Prostate gland (tissue), 2 donors: ENCODE data around the gene PLEKHJ1. TPM values are rescaled to one million over a fixed set of nuclear protein-coding genes. Genes with fewer than 3 reads are reported as not detected.

Experiments used
- DNase-seq: peaks from one replicate; pipeline ENCODE4 v3.0.0-alpha.2; 2019; ENCODE audit warnings: low spot score
- H3K27ac ChIP-seq, 2 donors: fragments of 200-600 bp; sonication (generic); 2 replicates each; pipeline ENCODE4 v1.5.1; 2017 to 2019
- H3K27me3 ChIP-seq: fragments of 200-600 bp; sonication (generic); replicated peaks from 2 replicates; pipeline ENCODE4 v1.5.1; 2019; ENCODE audit not compliant: insufficient read depth
- H3K36me3 ChIP-seq, 2 donors: fragments of 200-600 bp; sonication (generic); 1 replicate in 1 of 2; 2 replicates in 1 of 2; pipeline versions ENCODE4 v1.5.1 to v1.8.1; 2017 to 2019
- H3K4me1 ChIP-seq: fragments of 200-600 bp; sonication (generic); replicated peaks from 2 replicates; pipeline ENCODE4 v1.5.1; 2019
- H3K4me3 ChIP-seq, 2 donors: fragments of 200-600 bp; sonication (generic); 2 replicates each; pipeline ENCODE4 v1.5.1; 2017 to 2019
- H3K9me3 ChIP-seq: fragments of 200-600 bp; sonication (generic); 2 replicates; pipeline ENCODE4 v1.5.1; 2017
- POLR2A ChIP-seq: fragments of 450-650 bp; IDR thresholded peaks from one replicate; pipeline ENCODE4 v1.6.1; 2016; ENCODE audit warnings: antibody characterized with exemption, mild to moderate bottlenecking
- POLR2AphosphoS5 ChIP-seq: sonication (generic); formaldehyde crosslinking; IDR thresholded peaks from one replicate; pipeline ENCODE4 v1.6.1; 2017; ENCODE audit warnings: antibody characterized with exemption
- WGBS: methylation state at CpG from one replicate; pipeline ENCODE4 v1.1.5; 2018; 5-methylcytosine and 5-hydroxymethylcytosine counted together
- intact Hi-C: fragments of 100-400 bp; cut with DNase I; formaldehyde crosslinking; loops from one replicate; pipeline ENCODE4 v1.14.2; 2022
- total RNA-seq, 2 donors: library from RNA; depleted of rRNA; stranded (reverse); fragments of >200 nt; gene quantifications; one replicate each; pipeline ENCODE4 v1.1.0, GENCODE V29; 2016
- TF ChIP-seq, protein P1 (sequence below), 4 experiments: fragments of 200-600 bp in 2 of 4; fragments of 450-650 bp in 2 of 4; sonication (generic) in 2 of 4; IDR thresholded peaks; 1 replicate in 3 of 4; 2 replicates in 1 of 4; pipeline ENCODE4 v1.5.1; 2016 to 2019; ENCODE audit warnings: antibody characterized with exemption in 4 of 4, mild to moderate bottlenecking in 2 of 4, moderate library complexity in 2 of 4

The PLEKHJ1 gene
- total RNA-seq, 2 donors from 2014 or later, result 59.4 to 91.7 TPM

DNA sequence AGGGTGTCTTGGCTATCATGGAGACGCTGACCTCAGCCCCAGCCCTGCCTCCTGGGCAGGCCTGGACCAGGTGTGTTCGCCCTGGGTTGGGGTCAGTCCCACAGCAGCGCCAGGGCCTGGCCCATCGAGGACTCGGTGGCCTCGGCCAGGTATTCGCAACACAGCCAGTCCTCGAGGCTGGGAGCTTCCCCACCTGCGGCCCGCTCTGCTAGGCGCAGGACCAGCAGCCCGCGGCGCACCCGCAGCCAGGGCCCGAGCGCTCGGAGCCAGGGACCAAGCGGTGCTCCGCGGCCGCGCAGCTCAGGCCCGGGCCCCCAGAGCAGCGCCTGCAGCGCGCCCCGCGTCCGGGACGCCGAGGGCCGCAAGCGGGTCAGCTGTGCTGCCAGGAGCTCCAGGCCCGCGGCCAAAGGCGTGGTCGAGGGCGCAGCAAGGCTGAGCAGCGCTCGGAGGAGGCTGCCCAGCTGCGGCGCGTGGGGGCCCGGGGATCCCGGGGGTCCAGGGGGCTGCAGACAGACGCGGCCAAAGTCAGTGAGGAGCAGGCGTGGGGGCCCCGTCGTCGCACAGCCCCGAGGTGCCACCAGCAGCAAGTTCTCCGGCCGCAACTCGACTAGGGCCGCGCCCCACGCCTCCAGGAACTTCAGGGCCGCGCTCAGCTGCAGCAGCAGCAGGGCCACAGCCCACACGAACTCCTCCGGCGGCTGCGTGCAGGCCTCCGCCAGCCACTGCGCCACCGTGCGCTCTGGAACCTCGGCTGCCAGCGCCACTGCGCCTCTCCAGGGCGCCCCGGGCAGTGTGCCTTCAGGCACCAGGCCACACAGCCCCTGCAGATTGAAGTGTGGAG lies 39.7 kb upstream of the PLEKHJ1 start:
- H3K4me3 ChIP-seq, result no peak overlapping the region
- no peak for DNase-seq
- no peak for TF ChIP-seq POLR2A
- no peak for TF ChIP-seq POLR2AphosphoS5
- TF ChIP-seq, protein P1, sequence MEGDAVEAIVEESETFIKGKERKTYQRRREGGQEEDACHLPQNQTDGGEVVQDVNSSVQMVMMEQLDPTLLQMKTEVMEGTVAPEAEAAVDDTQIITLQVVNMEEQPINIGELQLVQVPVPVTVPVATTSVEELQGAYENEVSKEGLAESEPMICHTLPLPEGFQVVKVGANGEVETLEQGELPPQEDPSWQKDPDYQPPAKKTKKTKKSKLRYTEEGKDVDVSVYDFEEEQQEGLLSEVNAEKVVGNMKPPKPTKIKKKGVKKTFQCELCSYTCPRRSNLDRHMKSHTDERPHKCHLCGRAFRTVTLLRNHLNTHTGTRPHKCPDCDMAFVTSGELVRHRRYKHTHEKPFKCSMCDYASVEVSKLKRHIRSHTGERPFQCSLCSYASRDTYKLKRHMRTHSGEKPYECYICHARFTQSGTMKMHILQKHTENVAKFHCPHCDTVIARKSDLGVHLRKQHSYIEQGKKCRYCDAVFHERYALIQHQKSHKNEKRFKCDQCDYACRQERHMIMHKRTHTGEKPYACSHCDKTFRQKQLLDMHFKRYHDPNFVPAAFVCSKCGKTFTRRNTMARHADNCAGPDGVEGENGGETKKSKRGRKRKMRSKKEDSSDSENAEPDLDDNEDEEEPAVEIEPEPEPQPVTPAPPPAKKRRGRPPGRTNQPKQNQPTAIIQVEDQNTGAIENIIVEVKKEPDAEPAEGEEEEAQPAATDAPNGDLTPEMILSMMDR (IDR thresholded peaks at IDR 0.05), result no peak
- peaks cover 19% of the 10 kb centered on the region for H3K4me1 ChIP-seq
- WGBS, result 74% methylated on average over 58 of the region's 74 CpGs
- peaks cover 0 to 5% of the 10 kb centered on the region in 2 donors for H3K36me3 ChIP-seq
- intact Hi-C loops, result loop anchor here (5.0 kb wide), 2 partner anchors 41 to 111 kb away; no protein-coding TSS in a partner anchor
- H3K9me3 ChIP-seq, result no peaks in the 10 kb centered on the region
- H3K27ac ChIP-seq, result no peak overlapping the region
- H3K27me3 ChIP-seq, result no peaks in the 10 kb centered on the region

DNA sequence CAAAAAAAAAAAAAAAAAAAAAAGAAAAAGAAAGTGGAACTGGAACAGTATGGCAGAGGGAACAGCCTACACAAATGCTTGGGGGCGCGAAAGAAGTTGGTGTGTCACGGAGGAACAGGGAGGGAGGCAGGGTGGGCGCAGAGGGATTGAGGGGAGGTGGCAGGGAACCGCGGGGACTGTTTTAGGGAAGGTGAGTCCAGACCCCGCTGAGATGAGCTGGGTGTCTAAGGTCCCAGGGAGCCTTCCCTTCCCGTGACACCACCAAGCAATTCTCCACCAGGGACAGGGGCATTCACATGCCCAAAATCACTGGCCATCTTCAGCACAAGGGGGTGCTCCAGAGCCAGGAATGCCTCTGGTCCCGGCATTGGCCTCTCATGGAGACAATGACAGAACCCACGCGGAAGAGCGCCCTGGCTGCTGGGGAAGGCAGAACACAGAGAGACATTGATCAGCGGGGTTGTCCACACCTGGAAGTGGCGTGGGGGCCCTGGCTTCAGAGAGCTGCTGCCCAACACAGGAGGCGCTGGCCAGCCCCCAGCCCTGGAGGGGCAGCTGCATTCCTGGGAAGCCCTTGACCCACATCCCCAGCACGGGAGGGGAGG lies 38.9 kb upstream of the PLEKHJ1 start:
- DNase-seq, result no peak
- no peaks in the 10 kb centered on the region for H3K27me3 ChIP-seq
- WGBS, result 53% methylated on average over 16 of the region's 16 CpGs
- intact Hi-C loops, result loop anchor here (5.0 kb wide), 4 partner anchors 42 to 178 kb away; partner anchors contain the start of genes DOT1L, IZUMO4 and MOB3A
- no peak overlapping the region for H3K27ac ChIP-seq
- peaks cover 0 to 5% of the 10 kb centered on the region in 2 donors for H3K36me3 ChIP-seq
- no peaks in the 10 kb centered on the region for H3K9me3 ChIP-seq
- peaks cover 19% of the 10 kb centered on the region for H3K4me1 ChIP-seq
- H3K4me3 ChIP-seq, result no peak overlapping the region
- TF ChIP-seq POLR2A (no peak), POLR2AphosphoS5 (peak; percentile 6)
- TF ChIP-seq, protein P1 (IDR thresholded peaks at IDR 0.05), result peak in 3 of 4 experiments; percentile 19 to 64 (median 57)

DNA sequence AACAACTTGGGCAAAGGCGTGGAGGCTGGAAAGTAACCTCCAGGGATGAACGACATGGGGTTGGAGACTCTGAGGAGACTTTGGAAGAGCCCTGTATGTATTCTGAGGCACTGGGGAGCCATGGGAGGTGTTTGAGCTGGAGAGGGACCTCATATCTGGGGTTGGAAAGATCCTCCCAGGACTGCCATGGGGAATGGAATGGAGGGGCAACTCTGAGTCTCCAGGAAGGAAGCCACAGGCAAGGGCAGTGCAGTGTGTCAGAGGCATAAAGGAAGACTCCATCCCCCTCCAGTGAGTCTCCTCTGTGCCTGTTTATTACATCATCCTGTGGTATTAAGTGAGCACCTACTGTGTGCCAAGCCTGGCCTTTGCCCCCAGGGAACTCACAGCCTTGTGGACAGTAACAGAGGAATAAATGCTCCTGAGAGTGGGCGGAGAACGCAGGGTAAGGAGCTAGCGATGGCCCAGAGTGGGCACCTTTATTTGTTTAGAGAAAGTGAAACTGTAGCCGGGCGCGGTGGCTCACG lies 38.1 kb upstream of the PLEKHJ1 start:
- Histone ChIP-seq H3K27ac (peak overlapping the region; percentile 50 to 60), H3K4me3 (no peak overlapping the region), H3K4me1 (peaks cover 19% of the 10 kb centered on the region), H3K9me3 (no peaks in the 10 kb centered on the region), H3K27me3 (no peaks in the 10 kb centered on the region), H3K36me3 (peaks cover 0 to 5% of the 10 kb centered on the region in 2 donors)
- TF ChIP-seq POLR2A (no peak), POLR2AphosphoS5 (no peak)
- TF ChIP-seq, protein P1 (IDR thresholded peaks at IDR 0.05), result no peak
- intact Hi-C loops, result loop anchor here (5.0 kb wide), 2 partner anchors 112 to 177 kb away; partner anchors contain the start of genes DOT1L, IZUMO4 and MOB3A
- no peak for DNase-seq
- WGBS, result 88% methylated on average over 9 of the region's 9 CpGs

DNA sequence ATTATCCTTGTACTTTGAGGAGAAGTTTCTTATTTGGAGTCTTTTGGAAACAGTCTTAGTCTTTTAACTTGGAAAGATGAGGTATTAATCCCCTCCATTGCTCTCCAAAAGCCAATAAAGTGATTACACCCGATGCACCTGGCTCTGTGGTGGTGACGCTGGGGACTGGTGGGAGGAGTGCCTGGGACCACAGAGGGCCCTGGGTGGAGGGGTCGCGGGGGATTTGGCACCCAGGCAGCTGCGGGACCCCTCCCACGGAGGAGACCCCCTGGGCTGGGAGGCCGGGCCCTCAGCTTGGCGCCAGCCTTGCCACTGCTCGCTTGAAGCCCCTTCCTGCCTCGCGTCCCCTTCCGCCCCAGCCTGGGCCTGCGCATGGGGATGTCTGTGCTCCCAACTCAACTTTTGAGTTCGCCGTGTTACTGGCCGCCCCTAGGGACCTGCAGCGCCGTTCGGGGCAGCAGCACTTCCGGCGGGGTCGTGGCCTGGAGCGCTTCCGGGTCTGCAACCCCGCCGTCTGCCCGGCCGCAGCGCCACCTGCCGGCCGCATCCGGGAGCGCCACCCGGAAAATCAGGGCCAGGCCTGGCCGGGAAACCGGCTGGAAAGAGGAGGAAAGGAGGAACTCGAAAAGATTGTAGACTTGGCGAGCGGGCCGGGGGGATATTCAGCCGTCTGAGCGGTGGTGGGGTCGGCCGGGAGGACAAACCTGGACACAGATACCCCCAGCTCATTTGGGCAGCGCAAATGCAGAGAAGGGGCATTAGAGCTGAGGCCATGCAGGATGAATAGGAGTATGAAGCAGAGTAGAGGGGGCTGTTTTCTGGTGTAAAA lies 37.4 kb upstream of the PLEKHJ1 start:
- H3K27ac ChIP-seq, result peak overlapping the region; percentile 50 to 60
- no peaks in the 10 kb centered on the region for H3K27me3 ChIP-seq
- intact Hi-C loops, result loop anchor here (2.0 to 5.0 kb wide), 3 partner anchors 37 to 176 kb away; partner anchors contain the start of genes DOT1L, IZUMO4, MOB3A and PLEKHJ1
- peak; percentile 47 for DNase-seq
- peaks cover 0 to 5% of the 10 kb centered on the region in 2 donors for H3K36me3 ChIP-seq
- peaks cover 19% of the 10 kb centered on the region for H3K4me1 ChIP-seq
- H3K4me3 ChIP-seq, result peak overlapping the region in 1 of 2 donors; percentile 15
- WGBS, result 13% methylated on average over 44 of the region's 45 CpGs
- H3K9me3 ChIP-seq, result no peaks in the 10 kb centered on the region
- peak; percentile 67 for TF ChIP-seq POLR2AphosphoS5
- TF ChIP-seq, protein P1 (IDR thresholded peaks at IDR 0.05), result peak; percentile 95 to 99 (median 98)
- peak; percentile 14 for TF ChIP-seq POLR2A
